Astrocyte (in vitro differentiated cells and primary cell): Measurements from ENCODE around the gene GSAP. TPM values are rescaled to one million over a fixed set of nuclear protein-coding genes. Genes with fewer than 3 reads are reported as not detected.

Experiments
- DNase-seq: peaks from one replicate; pipeline ENCODE4 v3.0.0-alpha.2; 2010; ENCODE audit warnings: low read depth
- FAIRE-seq: peaks from 2 replicates; lab custom pipeline; 2011; peaks lifted over from hg19 to GRCh38; lab: Jason Lieb, UNC
- H2AFZ ChIP-seq: 2 replicates; pipeline ENCODE4 v1.6.0; 2012; ENCODE audit warnings: low read depth, low read length, inconsistent platforms
- H3K27ac ChIP-seq: 2 replicates; pipeline ENCODE4 v1.5.1; 2011; ENCODE audit warnings: low read depth, low read length, inconsistent platforms
- H3K27me3 ChIP-seq: 2 replicates; pipeline ENCODE4 v1.6.0; 2011; ENCODE audit warnings: low read length, inconsistent platforms; ENCODE audit not compliant: insufficient read depth
- H3K36me3 ChIP-seq: 2 replicates; pipeline ENCODE4 v1.5.1; 2011; ENCODE audit warnings: low read length, inconsistent platforms; ENCODE audit not compliant: insufficient read depth
- H3K4me1 ChIP-seq: 2 replicates; pipeline ENCODE4 v1.5.1; 2011; ENCODE audit warnings: low read length, inconsistent platforms; ENCODE audit not compliant: insufficient read depth
- H3K4me2 ChIP-seq: 2 replicates; pipeline ENCODE4 v1.6.0; 2012; ENCODE audit warnings: low read length, inconsistent platforms
- H3K4me3 ChIP-seq: 2 replicates; pipeline ENCODE4 v1.5.1; 2011; ENCODE audit warnings: low read depth, mild to moderate bottlenecking, low read length, inconsistent platforms; ENCODE audit not compliant: insufficient read depth
- H3K79me2 ChIP-seq: 2 replicates; pipeline ENCODE4 v1.6.0; 2012; ENCODE audit warnings: mild to moderate bottlenecking, low read length, inconsistent platforms; ENCODE audit not compliant: insufficient read depth
- H3K9ac ChIP-seq: 2 replicates; pipeline ENCODE4 v1.6.0; 2012; ENCODE audit warnings: mild to moderate bottlenecking, low read length, inconsistent platforms
- H3K9me3 ChIP-seq: 2 replicates; pipeline ENCODE4 v1.5.1; 2012; ENCODE audit warnings: low read depth, mild to moderate bottlenecking, low read length, inconsistent platforms; ENCODE audit not compliant: insufficient read depth
- H4K20me1 ChIP-seq: 2 replicates; pipeline ENCODE4 v1.6.0; 2012; ENCODE audit warnings: low read length, inconsistent platforms; ENCODE audit not compliant: insufficient read depth
- H3K27ac Mint-ChIP-seq: one replicate; pipeline ENCODE4 v1.8.0; 2021; ENCODE audit warnings: mild to moderate bottlenecking, mixed read lengths; ENCODE audit not compliant: unreplicated experiment
- H3K27me3 Mint-ChIP-seq: one replicate; pipeline ENCODE4 v1.8.0; 2021; ENCODE audit warnings: low read depth, mixed read lengths; ENCODE audit not compliant: unreplicated experiment
- H3K36me3 Mint-ChIP-seq: one replicate; pipeline ENCODE4 v1.8.0; 2021; ENCODE audit warnings: low read depth, mixed read lengths; ENCODE audit not compliant: unreplicated experiment
- H3K4me1 Mint-ChIP-seq: one replicate; pipeline ENCODE4 v1.8.0; 2021; ENCODE audit warnings: low read depth, mixed read lengths; ENCODE audit not compliant: unreplicated experiment
- H3K4me3 Mint-ChIP-seq: one replicate; pipeline ENCODE4 v1.8.0; 2021; ENCODE audit warnings: mild to moderate bottlenecking, moderate library complexity, mixed read lengths; ENCODE audit not compliant: unreplicated experiment
- H3K9me3 Mint-ChIP-seq: one replicate; pipeline ENCODE4 v1.8.0; 2021; ENCODE audit warnings: mild to moderate bottlenecking, mixed read lengths; ENCODE audit not compliant: unreplicated experiment
- EZH2 ChIP-seq: IDR thresholded peaks from 2 replicates; pipeline ENCODE4 v1.6.1; 2012; ENCODE audit warnings: mild to moderate bottlenecking, low read length, inconsistent platforms; ENCODE audit not compliant: insufficient read depth
- total RNA-seq: library from RNA; stranded (reverse); gene quantifications from 2 replicates; pipeline ENCODE4 v1.2.1, GENCODE V29; 2021
- TF ChIP-seq, protein P1 (sequence below): IDR thresholded peaks from 2 replicates; pipeline ENCODE4 v1.5.1; 2011; ENCODE audit warnings: low read depth, mild to moderate bottlenecking, inconsistent platforms, low read length, moderate library complexity; ENCODE audit not compliant: insufficient read depth

GSAP gene
- total RNA-seq, 1 donor from 2014 or later: 4.1 TPM

DNA sequence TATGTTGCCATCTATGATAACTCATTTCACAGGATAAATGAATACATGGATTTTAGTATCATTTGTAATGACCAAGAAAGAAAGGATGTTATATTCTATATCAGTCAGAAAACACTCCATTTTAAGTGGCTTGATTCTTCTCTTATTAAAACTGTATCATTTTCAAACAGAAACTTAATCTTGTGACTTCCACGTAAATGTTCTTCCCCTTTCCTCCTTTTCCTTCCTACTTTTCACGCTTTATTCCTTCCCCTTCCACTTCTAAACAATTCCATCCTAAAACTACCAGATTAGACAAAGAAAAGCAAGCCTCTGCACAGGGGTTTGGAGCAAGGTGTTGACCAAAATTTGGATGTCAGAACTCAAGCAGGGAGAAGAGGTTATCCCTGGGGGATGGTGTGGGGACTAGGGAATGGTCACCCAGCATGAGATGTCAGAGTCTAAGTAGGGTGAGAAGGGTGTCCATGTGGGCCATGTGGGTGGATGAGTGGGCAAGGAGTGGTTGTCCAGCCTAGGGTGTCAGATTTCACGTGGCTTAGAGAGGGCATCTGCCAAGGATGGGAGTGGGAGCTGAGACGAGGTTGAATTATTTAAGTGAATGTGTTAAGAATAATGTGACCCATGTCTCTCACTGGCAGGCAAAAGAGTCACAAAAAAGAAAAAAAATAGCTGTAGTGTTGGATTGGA, 5.0 kb upstream of the GSAP start:
- no peak for FAIRE-seq
- Histone ChIP-seq H3K36me3 (no peaks in the 10 kb centered on the region), H3K9ac (no peak overlapping the region), H3K27me3 (no peaks in the 10 kb centered on the region), H3K27ac (no peak overlapping the region), H3K4me3 (no peak overlapping the region), H2AFZ (no peak overlapping the region), H3K79me2 (no peaks in the 10 kb centered on the region), H3K4me1 (peaks cover 13% of the 10 kb centered on the region), H3K4me2 (no peak overlapping the region), H3K9me3 (no peaks in the 10 kb centered on the region), H4K20me1 (no peaks in the 10 kb centered on the region)
- H3K9me3 Mint-ChIP-seq: no peaks in the 10 kb centered on the region
- no peaks in the 10 kb centered on the region for H3K27me3 Mint-ChIP-seq
- H3K4me1 Mint-ChIP-seq: peaks cover 15% of the 10 kb centered on the region
- H3K27ac Mint-ChIP-seq: no peak overlapping the region
- no peak for DNase-seq
- no peaks in the 10 kb centered on the region for H3K36me3 Mint-ChIP-seq
- no peak overlapping the region for H3K4me3 Mint-ChIP-seq
- no peak for TF ChIP-seq EZH2
- TF ChIP-seq, protein P1, sequence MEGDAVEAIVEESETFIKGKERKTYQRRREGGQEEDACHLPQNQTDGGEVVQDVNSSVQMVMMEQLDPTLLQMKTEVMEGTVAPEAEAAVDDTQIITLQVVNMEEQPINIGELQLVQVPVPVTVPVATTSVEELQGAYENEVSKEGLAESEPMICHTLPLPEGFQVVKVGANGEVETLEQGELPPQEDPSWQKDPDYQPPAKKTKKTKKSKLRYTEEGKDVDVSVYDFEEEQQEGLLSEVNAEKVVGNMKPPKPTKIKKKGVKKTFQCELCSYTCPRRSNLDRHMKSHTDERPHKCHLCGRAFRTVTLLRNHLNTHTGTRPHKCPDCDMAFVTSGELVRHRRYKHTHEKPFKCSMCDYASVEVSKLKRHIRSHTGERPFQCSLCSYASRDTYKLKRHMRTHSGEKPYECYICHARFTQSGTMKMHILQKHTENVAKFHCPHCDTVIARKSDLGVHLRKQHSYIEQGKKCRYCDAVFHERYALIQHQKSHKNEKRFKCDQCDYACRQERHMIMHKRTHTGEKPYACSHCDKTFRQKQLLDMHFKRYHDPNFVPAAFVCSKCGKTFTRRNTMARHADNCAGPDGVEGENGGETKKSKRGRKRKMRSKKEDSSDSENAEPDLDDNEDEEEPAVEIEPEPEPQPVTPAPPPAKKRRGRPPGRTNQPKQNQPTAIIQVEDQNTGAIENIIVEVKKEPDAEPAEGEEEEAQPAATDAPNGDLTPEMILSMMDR: no peak

DNA sequence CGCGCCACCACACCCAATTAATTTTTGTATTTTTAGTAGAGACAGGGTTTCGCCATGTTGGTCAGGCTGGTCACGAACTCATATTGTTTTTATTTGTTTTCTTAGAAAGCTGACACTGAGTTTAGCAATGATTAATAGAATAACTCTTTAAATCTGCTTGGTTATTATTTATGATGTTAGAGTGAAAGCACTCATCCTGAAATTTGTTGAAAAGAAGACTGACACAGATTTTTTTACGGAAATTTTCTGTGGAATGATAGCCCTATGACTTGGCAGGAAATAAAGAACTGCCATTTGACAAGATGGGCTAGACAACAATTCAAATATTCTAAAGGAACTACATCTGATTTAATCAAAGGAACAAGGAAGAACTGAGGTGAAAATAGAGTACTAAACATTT, 4.3 kb upstream of the GSAP start:
- H3K79me2 ChIP-seq: no peaks in the 10 kb centered on the region
- H3K9me3 ChIP-seq: no peaks in the 10 kb centered on the region
- H2AFZ ChIP-seq: no peak overlapping the region
- FAIRE-seq (no peak), DNase-seq (no peak)
- H4K20me1 ChIP-seq: no peaks in the 10 kb centered on the region
- Mint-ChIP-seq H3K27ac (no peak overlapping the region), H3K27me3 (no peaks in the 10 kb centered on the region), H3K4me1 (peaks cover 10% of the 10 kb centered on the region), H3K9me3 (no peaks in the 10 kb centered on the region), H3K36me3 (no peaks in the 10 kb centered on the region), H3K4me3 (no peak overlapping the region)
- H3K27ac ChIP-seq: no peak overlapping the region
- TF ChIP-seq, protein P1: no peak
- no peak for TF ChIP-seq EZH2
- no peak overlapping the region for H3K4me2 ChIP-seq
- H3K36me3 ChIP-seq: no peaks in the 10 kb centered on the region
- H3K27me3 ChIP-seq: no peaks in the 10 kb centered on the region
- no peak overlapping the region for H3K9ac ChIP-seq
- no peak overlapping the region for H3K4me3 ChIP-seq
- peaks cover 14% of the 10 kb centered on the region for H3K4me1 ChIP-seq

DNA sequence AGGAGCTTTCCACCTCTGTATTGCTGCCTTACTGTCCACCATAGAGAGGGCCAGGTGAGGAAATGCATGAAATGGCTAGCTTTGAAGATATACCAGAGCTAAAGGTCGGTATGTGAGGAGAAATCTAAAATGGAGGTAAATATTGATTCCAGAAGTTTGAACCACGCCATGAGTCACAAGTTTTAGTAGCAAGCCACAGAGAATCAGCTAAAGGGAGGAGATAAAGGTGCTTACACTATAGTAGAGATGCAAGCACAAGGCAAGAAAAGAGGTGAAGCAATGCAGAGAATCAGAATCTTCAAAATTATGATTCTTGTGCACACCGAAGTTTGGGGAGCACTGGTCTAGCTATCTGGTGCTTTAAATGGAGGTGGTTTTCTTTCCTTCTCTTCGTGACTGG, 3.0 kb upstream of the GSAP start:
- Mint-ChIP-seq H3K36me3 (no peaks in the 10 kb centered on the region), H3K4me1 (peaks cover 10% of the 10 kb centered on the region), H3K27me3 (no peaks in the 10 kb centered on the region), H3K9me3 (no peaks in the 10 kb centered on the region), H3K4me3 (no peak overlapping the region), H3K27ac (no peak overlapping the region)
- no peak overlapping the region for H3K4me3 ChIP-seq
- DNase-seq: no peak
- H3K27me3 ChIP-seq: no peaks in the 10 kb centered on the region
- no peaks in the 10 kb centered on the region for H3K79me2 ChIP-seq
- H4K20me1 ChIP-seq: no peaks in the 10 kb centered on the region
- no peak overlapping the region for H3K4me2 ChIP-seq
- FAIRE-seq: no peak
- no peaks in the 10 kb centered on the region for H3K9me3 ChIP-seq
- H3K27ac ChIP-seq: no peak overlapping the region
- TF ChIP-seq, protein P1: no peak
- TF ChIP-seq EZH2: no peak
- H3K36me3 ChIP-seq: no peaks in the 10 kb centered on the region
- H3K9ac ChIP-seq: no peak overlapping the region
- H3K4me1 ChIP-seq: peaks cover 11% of the 10 kb centered on the region
- H2AFZ ChIP-seq: no peak overlapping the region
